GM12878 (cell line): ENCODE data around the gene TH. TPM values are rescaled to one million over a fixed set of nuclear protein-coding genes. Genes with fewer than 3 reads are reported as not detected.

Experiments
- ATAC-seq: fragments of 200-7000 bp; cut with Tn5 transposase; 3 replicates; pipeline ENCODE4 v1.9.1; 2020; ENCODE audit warnings: mild to moderate bottlenecking, moderate library complexity
- BruUV-seq: library from RNA; stranded (reverse); fragments of 400-500 nt; replicated peaks from 2 replicates; lab custom pipeline; 2021; lab: Mats Ljungman, UMichigan
- CTCF ChIA-PET: fragments of 300-600 bp; sonication (Branson Sonifier 250); formaldehyde crosslinking; extraction: SDS; loops from one replicate; lab custom pipeline; 2021; ENCODE audit warnings: inconsistent platforms; lab: Yijun Ruan, JAX
- POLR2A ChIA-PET: fragments of 350-600 bp; formaldehyde crosslinking; extraction: SDS; loops from one replicate; lab custom pipeline; 2021; ENCODE audit warnings: inconsistent platforms; lab: Charles Lee
- RAD21 ChIA-PET: fragments of 300-600 bp; sonication (Branson Sonifier 250); formaldehyde crosslinking; loops from one replicate; lab custom pipeline; 2023; ENCODE audit warnings: antibody characterized with exemption; ENCODE audit not compliant: unreplicated experiment; lab: Charles Lee
- SMC1A ChIA-PET: fragments of 300-600 bp; sonication (Branson Sonifier 250); formaldehyde crosslinking; loops from one replicate; lab custom pipeline; 2023; ENCODE audit not compliant: unreplicated experiment, uncharacterized antibody; lab: Charles Lee
- DNase-seq: peaks from one replicate; pipeline ENCODE4 v3.0.0-alpha.2; 2011; ENCODE audit warnings: low read depth, low spot score
- FAIRE-seq: peaks from 3 replicates; lab custom pipeline; 2011; peaks lifted over from hg19 to GRCh38; lab: Jason Lieb, UNC
- H2AFZ ChIP-seq: 2 replicates; pipeline ENCODE4 v1.6.0; 2011; ENCODE audit warnings: low read depth, low read length, control low read depth; ENCODE audit not compliant: control insufficient read depth
- H3K27ac ChIP-seq: 2 replicates; pipeline ENCODE4 v1.5.1; 2011; ENCODE audit warnings: control low read depth; ENCODE audit not compliant: control insufficient read depth, insufficient read depth
- H3K27me3 ChIP-seq, 2 experiments: replicated peaks in 1 of 2; 2 replicates each; pipeline versions ENCODE4 v1.6.0 to v1.6.1; 2011; ENCODE audit warnings: low read length in 1 of 2; ENCODE audit not compliant: control insufficient read depth in 2 of 2, insufficient read depth in 2 of 2
- H3K36me3 ChIP-seq, 2 experiments: 2 replicates each; pipeline ENCODE4 v1.5.1; 2011; ENCODE audit warnings: low read length in 1 of 2; ENCODE audit not compliant: control insufficient read depth in 2 of 2, insufficient read depth in 2 of 2
- H3K4me1 ChIP-seq: 2 replicates; pipeline ENCODE4 v1.6.1; 2011; ENCODE audit warnings: mild to moderate bottlenecking, low read length, moderate library complexity, mixed read lengths; ENCODE audit not compliant: control insufficient read depth, insufficient read depth
- H3K4me2 ChIP-seq: 2 replicates; pipeline ENCODE4 v1.6.0; 2011; ENCODE audit warnings: control low read depth; ENCODE audit not compliant: control insufficient read depth, insufficient read depth
- H3K4me3 ChIP-seq: fragments of 200-600 bp; sonication (generic); 2 replicates; pipeline ENCODE4 v1.5.1; 2016
- H3K79me2 ChIP-seq: 2 replicates; pipeline ENCODE4 v1.6.0; 2011; ENCODE audit warnings: low read length; ENCODE audit not compliant: control insufficient read depth, insufficient read depth
- H3K9ac ChIP-seq: 2 replicates; pipeline ENCODE4 v1.8.0; 2011; ENCODE audit warnings: low read length, control low read depth, mixed read lengths; ENCODE audit not compliant: control insufficient read depth, insufficient read depth
- H3K9me3 ChIP-seq: replicated peaks from 3 replicates; pipeline ENCODE4 v1.5.1; 2011; ENCODE audit warnings: mild to moderate bottlenecking, low read length; ENCODE audit not compliant: control insufficient read depth, insufficient read depth
- H4K20me1 ChIP-seq: 2 replicates; pipeline ENCODE4 v1.6.0; 2011; ENCODE audit not compliant: control insufficient read depth, insufficient read depth
- BACH1 ChIP-seq: fragments of 450-650 bp; IDR thresholded peaks from 2 replicates; pipeline ENCODE4 v1.6.1; 2017; ENCODE audit warnings: mild to moderate bottlenecking, borderline replicate concordance
- IKZF1 ChIP-seq: fragments of 450-650 bp; conservative IDR thresholded peaks from 2 replicates; pipeline ENCODE4 v1.6.1; 2017; ENCODE audit warnings: antibody characterized with exemption, mild to moderate bottlenecking
- RUNX3 ChIP-seq: IDR thresholded peaks from 2 replicates; pipeline ENCODE4 v1.6.1; 2012; ENCODE audit warnings: low read length, inconsistent platforms
- SUZ12 ChIP-seq: fragments of 200-600 bp; sonication (generic); IDR thresholded peaks from one replicate; pipeline ENCODE4 v1.6.1; 2018; ENCODE audit warnings: antibody characterized with exemption, mild to moderate bottlenecking; ENCODE audit not compliant: unreplicated experiment
- USF2 ChIP-seq: IDR thresholded peaks from 2 replicates; pipeline ENCODE4 v1.6.1; 2011; ENCODE audit warnings: low read depth, low read length, improper control_type of control experiment, borderline replicate concordance
- WGBS: methylation state at CpG from one replicate; pipeline ENCODE4 v1.1.6; 2016; ENCODE audit warnings: low lambda C conversion rate; ENCODE audit not compliant: insufficient replicate concordance, insufficient coverage; ENCODE audit errors: missing lambda C conversion rate; 5-methylcytosine and 5-hydroxymethylcytosine counted together
- in situ Hi-C: fragments of 300-500 bp; cut with MboI; formaldehyde crosslinking; loops from 9 replicates; pipeline ENCODE4 v1.14.3; 2018; ENCODE audit warnings: mixed read lengths
- intact Hi-C: fragments of 100-400 bp; cut with micrococcal nuclease; formaldehyde crosslinking; loops from one replicate; pipeline ENCODE4 v1.14.2; 2022; ENCODE audit not compliant: unreplicated experiment
- polyA plus RNA-seq, 11 experiments: library from polyadenylated mRNA; depleted of rRNA in 4 of 11; unstranded in 6 of 11; stranded (reverse) in 5 of 11; fragments of >200 nt; fragmentation: Nextera tagmentation in 4 of 11; fragmentation: Illumina TruSeq in 1 of 11; extraction: Ambion mirVana in 4 of 11; extraction: Trizol in 1 of 11; gene quantifications; 1 replicate in 1 of 11; 2 replicates in 10 of 11; pipeline versions ENCODE4 v1.2.1 to v1.2.3, GENCODE V29; 2011 to 2016; ENCODE audit warnings: inconsistent platforms in 2 of 11, missing spikeins in 2 of 11, low read depth in 1 of 11
- total RNA-seq, 4 experiments: library from RNA; depleted of rRNA in 3 of 4; stranded (reverse); fragments of >200 nt in 3 of 4; fragmentation: Illumina TruSeq in 1 of 4; extraction: Trizol in 1 of 4; gene quantifications; 2 replicates each; pipeline versions ENCODE4 v1.2.1 to v1.2.3, GENCODE V29; 2013 to 2021

Gene TH
- total and polyA plus RNA-seq, 10 of the 15 experiments (the other 5 are each of a cell fraction or from before 2014, with no cell fraction given): not detected

- Histone ChIP-seq H3K27me3 (peaks cover 2 to 5% of the 10 kb centered on the region in 2 experiments; a peak in 3 of 4 replicates), H3K4me2 (no peak overlapping the region), H3K4me3 (no peak overlapping the region), H3K9ac (no peak overlapping the region), H3K79me2 (no peaks in the 10 kb centered on the region), H4K20me1 (no peaks in the 10 kb centered on the region), H3K9me3 (no peaks in the 10 kb centered on the region), H2AFZ (no peak overlapping the region), H3K36me3 (no peaks in the 10 kb centered on the region), H3K27ac (no peak overlapping the region), H3K4me1 (no peaks in the 10 kb centered on the region)
- ATAC-seq: no peak
- intact Hi-C loops (no loop called here), in situ Hi-C loops (no loop called here)
- BruUV-seq: no TSS peak
- TF ChIP-seq SUZ12: no peak
- TF ChIP-seq BACH1: no peak
- TF ChIP-seq RUNX3: no peak
- TF ChIP-seq USF2: no peak
- TF ChIP-seq IKZF1: no peak
- SMC1A ChIA-PET: interaction anchor here (0.8 kb wide), 1 partner anchor 8 kb away, joined by 3 read pairs; no protein-coding TSS in a partner anchor
- POLR2A ChIA-PET: no interaction called here
- no peak for DNase-seq
- no peak for FAIRE-seq
- CTCF ChIA-PET: interaction anchor here (1.0 to 1.2 kb wide), 2 partner anchors 18 to 98 kb away, joined by 3 read pairs; no protein-coding TSS in a partner anchor
- WGBS: 36% methylated on average over 16 of the region's 19 CpGs
- RAD21 ChIA-PET: no interaction called here
Observed at GRCh38 chr11:2134022-2135010, 37.3 kb downstream of the TH start.
